Muscle layer of colon (tissue), 2 donors: ENCODE results near the gene PRIMA1.

Experiments
- H3K27ac ChIP-seq: one replicate; pipeline ENCODE4 v1.7.0; 2013; ENCODE audit warnings: low read depth, mild to moderate bottlenecking, low read length, moderate library complexity
- H3K27me3 ChIP-seq, 2 donors: one replicate each; pipeline ENCODE4 v1.7.0; 2013; ENCODE audit warnings: low read length in 2 of 2, mild to moderate bottlenecking in 2 of 2; ENCODE audit not compliant: insufficient read depth in 2 of 2, control insufficient read depth in 1 of 2
- H3K36me3 ChIP-seq: one replicate; pipeline ENCODE4 v1.7.0; 2013; ENCODE audit warnings: mild to moderate bottlenecking, low read length; ENCODE audit not compliant: insufficient read depth
- H3K4me1 ChIP-seq: one replicate; pipeline ENCODE4 v1.7.0; 2013; ENCODE audit warnings: mild to moderate bottlenecking, low read length; ENCODE audit not compliant: insufficient read depth
- H3K4me3 ChIP-seq, 2 donors: one replicate each; pipeline ENCODE4 v1.7.0; 2013; ENCODE audit warnings: low read length in 2 of 2, low read depth in 1 of 2, mild to moderate bottlenecking in 1 of 2, moderate library complexity in 1 of 2
- H3K9ac ChIP-seq: one replicate; pipeline ENCODE4 v1.7.0; 2013; ENCODE audit warnings: low read length
- H3K9me3 ChIP-seq: one replicate; pipeline ENCODE4 v1.7.0; 2013; ENCODE audit warnings: mild to moderate bottlenecking, low read length
- donor health status: abdominal sarcoma.
- donor health status: Adenocarcinoma of cecum.

The PRIMA1 gene

GRCh38 chr14:93741556-93742230, 46.6 kb downstream of the PRIMA1 start:
- Histone ChIP-seq H3K9ac (no peak overlapping the region), H3K27me3 (no peaks in the 10 kb centered on the region), H3K4me3 (no peak overlapping the region), H3K9me3 (no peaks in the 10 kb centered on the region), H3K4me1 (peaks cover 8% of the 10 kb centered on the region), H3K27ac (no peak overlapping the region), H3K36me3 (no peaks in the 10 kb centered on the region)

- Histone ChIP-seq H3K36me3 (peaks cover 7% of the 10 kb centered on the region), H3K4me1 (peaks cover 7% of the 10 kb centered on the region)
Measured at GRCh38 chr14:93737634-93738033, 50.7 kb downstream of the PRIMA1 start.

GRCh38 chr14:93736378-93737014, 51.8 kb downstream of the PRIMA1 start:
- no peak overlapping the region for H3K9ac ChIP-seq
- no peaks in the 10 kb centered on the region for H3K4me1 ChIP-seq
- H3K27me3 ChIP-seq = no peaks in the 10 kb centered on the region
- H3K9me3 ChIP-seq = no peaks in the 10 kb centered on the region
- H3K27ac ChIP-seq = no peak overlapping the region
- peaks cover 15% of the 10 kb centered on the region for H3K36me3 ChIP-seq
- H3K4me3 ChIP-seq = no peak overlapping the region

More at GRCh38 chr14:93737634-93738033, 50.7 kb downstream of the PRIMA1 start:
- H3K27me3 ChIP-seq = no peaks in the 10 kb centered on the region
- no peak overlapping the region for H3K4me3 ChIP-seq
- no peak overlapping the region for H3K27ac ChIP-seq
- H3K9ac ChIP-seq = no peak overlapping the region
- no peaks in the 10 kb centered on the region for H3K9me3 ChIP-seq

GRCh38 chr14:93735206-93735605, 53.1 kb downstream of the PRIMA1 start:
- Histone ChIP-seq H3K9ac (no peak overlapping the region), H3K4me1 (no peaks in the 10 kb centered on the region), H3K9me3 (no peaks in the 10 kb centered on the region), H3K27me3 (no peaks in the 10 kb centered on the region), H3K27ac (no peak overlapping the region), H3K36me3 (peaks cover 18% of the 10 kb centered on the region), H3K4me3 (no peak overlapping the region)

- H3K4me3 ChIP-seq = no peak overlapping the region
- H3K36me3 ChIP-seq = peaks cover 27% of the 10 kb centered on the region
- H3K4me1 ChIP-seq = no peaks in the 10 kb centered on the region
- no peak overlapping the region for H3K9ac ChIP-seq
- H3K27me3 ChIP-seq = no peaks in the 10 kb centered on the region
- no peak overlapping the region for H3K27ac ChIP-seq
- H3K9me3 ChIP-seq = no peaks in the 10 kb centered on the region
Measured at GRCh38 chr14:93734086-93734822, 54.0 kb downstream of the PRIMA1 start.

GRCh38 chr14:93733631-93734030, 54.7 kb downstream of the PRIMA1 start:
- no peak overlapping the region for H3K27ac ChIP-seq
- H3K9ac ChIP-seq = no peak overlapping the region
- no peaks in the 10 kb centered on the region for H3K4me1 ChIP-seq
- H3K36me3 ChIP-seq = peaks cover 33% of the 10 kb centered on the region
- H3K27me3 ChIP-seq = no peaks in the 10 kb centered on the region
- no peak overlapping the region for H3K4me3 ChIP-seq
- no peaks in the 10 kb centered on the region for H3K9me3 ChIP-seq

- no peaks in the 10 kb centered on the region for H3K27me3 ChIP-seq
- H3K9ac ChIP-seq = no peak overlapping the region
- no peaks in the 10 kb centered on the region for H3K9me3 ChIP-seq
- no peak overlapping the region for H3K4me3 ChIP-seq
- H3K4me1 ChIP-seq = no peaks in the 10 kb centered on the region
- H3K36me3 ChIP-seq = peaks cover 34% of the 10 kb centered on the region
- no peak overlapping the region for H3K27ac ChIP-seq
Measured at GRCh38 chr14:93733231-93733630, 55.1 kb downstream of the PRIMA1 start.

- no peak overlapping the region for H3K9ac ChIP-seq
- no peaks in the 10 kb centered on the region for H3K27me3 ChIP-seq
- H3K36me3 ChIP-seq = peaks cover 34% of the 10 kb centered on the region
- no peak overlapping the region for H3K4me3 ChIP-seq
- no peaks in the 10 kb centered on the region for H3K4me1 ChIP-seq
- no peaks in the 10 kb centered on the region for H3K9me3 ChIP-seq
- H3K27ac ChIP-seq = no peak overlapping the region
Measured at GRCh38 chr14:93732524-93732923, 55.8 kb downstream of the PRIMA1 start.

- Histone ChIP-seq H3K4me3 (no peak overlapping the region), H3K27me3 (no peaks in the 10 kb centered on the region), H3K27ac (no peak overlapping the region), H3K9ac (no peak overlapping the region), H3K4me1 (no peaks in the 10 kb centered on the region), H3K9me3 (no peaks in the 10 kb centered on the region), H3K36me3 (peaks cover 34% of the 10 kb centered on the region)
Measured at GRCh38 chr14:93731753-93732152, 56.5 kb downstream of the PRIMA1 start.

- H3K4me3 ChIP-seq = no peak overlapping the region
- no peak overlapping the region for H3K27ac ChIP-seq
- no peaks in the 10 kb centered on the region for H3K9me3 ChIP-seq
- no peaks in the 10 kb centered on the region for H3K27me3 ChIP-seq
- peaks cover 33% of the 10 kb centered on the region for H3K36me3 ChIP-seq
- H3K4me1 ChIP-seq = no peaks in the 10 kb centered on the region
- H3K9ac ChIP-seq = no peak overlapping the region
Measured at GRCh38 chr14:93729993-93730392, 58.3 kb downstream of the PRIMA1 start.

GRCh38 chr14:93728651-93729016, 59.7 kb downstream of the PRIMA1 start:
- no peaks in the 10 kb centered on the region for H3K9me3 ChIP-seq
- no peaks in the 10 kb centered on the region for H3K27me3 ChIP-seq
- H3K36me3 ChIP-seq = peaks cover 33% of the 10 kb centered on the region
- no peaks in the 10 kb centered on the region for H3K4me1 ChIP-seq
- no peak overlapping the region for H3K4me3 ChIP-seq
- no peak overlapping the region for H3K9ac ChIP-seq
- no peak overlapping the region for H3K27ac ChIP-seq
